ENCODE results near the gene KANSL1.

KANSL1 gene

DNA sequence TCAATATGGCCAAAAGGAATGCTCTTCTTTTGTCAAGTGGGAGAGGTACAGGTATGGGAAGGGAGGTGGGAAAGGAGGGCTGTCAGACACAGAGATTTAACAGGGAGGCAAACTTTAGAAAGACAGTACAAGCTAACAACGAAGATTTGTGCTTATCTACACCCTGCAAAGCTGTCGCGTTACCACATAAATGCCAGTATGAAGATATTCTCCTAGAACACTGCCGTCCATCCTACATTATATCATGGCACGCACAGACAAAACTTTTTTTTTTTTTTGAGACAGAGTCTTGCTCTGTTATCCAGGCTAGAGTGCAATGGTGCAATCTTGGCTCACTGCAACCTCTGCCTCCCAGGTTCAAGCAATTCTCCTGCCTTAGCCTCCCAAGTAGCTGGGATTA, 143.6 kb downstream of the KANSL1 start:
- H3K36me3 ChIP-seq (replicated peaks; ENCODE audit: insufficient read depth, low read length), result 0 out of 2 replicates have a peak, but pooled peaks cover 4% of the 10 kb centered on the region

DNA sequence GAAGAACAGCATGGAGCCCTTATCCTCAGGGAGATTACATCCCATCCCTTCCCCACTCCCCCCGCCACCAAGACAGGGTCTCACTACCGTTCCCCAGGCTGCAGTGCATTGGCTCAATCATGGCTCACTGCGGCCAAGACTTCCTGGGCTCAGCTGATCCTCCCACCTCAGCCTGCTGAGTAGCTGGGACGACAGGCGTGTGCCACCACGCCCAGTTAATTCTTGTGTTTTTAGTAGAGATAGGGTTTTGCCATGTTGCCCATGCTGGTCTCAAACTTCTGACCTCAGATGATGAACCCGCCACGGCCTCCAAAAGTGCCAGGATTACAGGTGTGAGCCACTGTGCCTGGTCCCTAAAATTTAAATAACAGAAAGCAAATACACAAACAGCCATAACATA, 145.4 kb downstream of the KANSL1 start:
- no peaks in the 10 kb centered on the region for H3K9me2 ChIP-seq (replicated peaks; ENCODE audit: insufficient read depth, low read length)
- no peaks in the 10 kb centered on the region for H3K9me3 ChIP-seq (replicated peaks; ENCODE audit: insufficient read depth, low read length)
- no peak overlapping the region for H3K4me2 ChIP-seq (ENCODE audit: low read depth, low read length)
- no peaks in the 10 kb centered on the region for H3F3A ChIP-seq (ENCODE audit: insufficient read depth, low read length)
- no peaks in the 10 kb centered on the region for H4K20me1 ChIP-seq (ENCODE audit: insufficient read depth, low read length)
- H2AFZ ChIP-seq (ENCODE audit: low read length), result no peak overlapping the region
- no peaks in the 10 kb centered on the region for H3K27me3 ChIP-seq (replicated peaks; ENCODE audit: insufficient read depth, low read length)
- no peak overlapping the region for H3K27ac ChIP-seq (ENCODE audit: low read length)
- no peaks in the 10 kb centered on the region for H3K4me1 ChIP-seq (ENCODE audit: low read length)
- no peak overlapping the region for H3K9ac ChIP-seq (ENCODE audit: low read length)
- 0 out of 2 replicates have a peak, but pooled peaks cover 6% of the 10 kb centered on the region for H3K79me2 ChIP-seq (ENCODE audit: low read length)
- no peak overlapping the region for H3K4me3 ChIP-seq (ENCODE audit: low read length)
- DNase-seq, result no peak
- 0 out of 2 replicates have a peak, but pooled peaks cover 4% of the 10 kb centered on the region for H3K36me3 ChIP-seq (replicated peaks; ENCODE audit: insufficient read depth, low read length)
- TF ChIP-seq, protein P1, sequence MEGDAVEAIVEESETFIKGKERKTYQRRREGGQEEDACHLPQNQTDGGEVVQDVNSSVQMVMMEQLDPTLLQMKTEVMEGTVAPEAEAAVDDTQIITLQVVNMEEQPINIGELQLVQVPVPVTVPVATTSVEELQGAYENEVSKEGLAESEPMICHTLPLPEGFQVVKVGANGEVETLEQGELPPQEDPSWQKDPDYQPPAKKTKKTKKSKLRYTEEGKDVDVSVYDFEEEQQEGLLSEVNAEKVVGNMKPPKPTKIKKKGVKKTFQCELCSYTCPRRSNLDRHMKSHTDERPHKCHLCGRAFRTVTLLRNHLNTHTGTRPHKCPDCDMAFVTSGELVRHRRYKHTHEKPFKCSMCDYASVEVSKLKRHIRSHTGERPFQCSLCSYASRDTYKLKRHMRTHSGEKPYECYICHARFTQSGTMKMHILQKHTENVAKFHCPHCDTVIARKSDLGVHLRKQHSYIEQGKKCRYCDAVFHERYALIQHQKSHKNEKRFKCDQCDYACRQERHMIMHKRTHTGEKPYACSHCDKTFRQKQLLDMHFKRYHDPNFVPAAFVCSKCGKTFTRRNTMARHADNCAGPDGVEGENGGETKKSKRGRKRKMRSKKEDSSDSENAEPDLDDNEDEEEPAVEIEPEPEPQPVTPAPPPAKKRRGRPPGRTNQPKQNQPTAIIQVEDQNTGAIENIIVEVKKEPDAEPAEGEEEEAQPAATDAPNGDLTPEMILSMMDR (IDR thresholded peaks at IDR 0.05; ENCODE audit: low read length), result no peak
- TF ChIP-seq EZH2phosphoT487 (IDR thresholded peaks at IDR 0.05; ENCODE audit: low read length) (no peak), EZH2 (optimal IDR thresholded peaks at IDR 0.05; ENCODE audit: low read depth, low read length) (no peak)

More for the DNA sequence above, 143.6 kb downstream of the KANSL1 start:
- no peaks in the 10 kb centered on the region for H3K9me3 ChIP-seq (replicated peaks; ENCODE audit: insufficient read depth, low read length)
- H3K4me2 ChIP-seq (ENCODE audit: low read depth, low read length), result no peak overlapping the region
- no peaks in the 10 kb centered on the region for H3K9me2 ChIP-seq (replicated peaks; ENCODE audit: insufficient read depth, low read length)
- H2AFZ ChIP-seq (ENCODE audit: low read length), result no peak overlapping the region
- no peak overlapping the region for H3K9ac ChIP-seq (ENCODE audit: low read length)
- no peak overlapping the region for H3K27ac ChIP-seq (ENCODE audit: low read length)
- TF ChIP-seq EZH2 (optimal IDR thresholded peaks at IDR 0.05; ENCODE audit: low read depth, low read length), result no peak
- TF ChIP-seq EZH2phosphoT487 (IDR thresholded peaks at IDR 0.05; ENCODE audit: low read length), result no peak
- TF ChIP-seq, protein P1 (IDR thresholded peaks at IDR 0.05; ENCODE audit: low read length), result no peak
- H3K27me3 ChIP-seq (replicated peaks; ENCODE audit: insufficient read depth, low read length), result no peaks in the 10 kb centered on the region
- no peaks in the 10 kb centered on the region for H3K4me1 ChIP-seq (ENCODE audit: low read length)
- no peaks in the 10 kb centered on the region for H3F3A ChIP-seq (ENCODE audit: insufficient read depth, low read length)
- H3K79me2 ChIP-seq (ENCODE audit: low read length), result no peaks in the 10 kb centered on the region
- no peak overlapping the region for H3K4me3 ChIP-seq (ENCODE audit: low read length)
- DNase-seq, result no peak
- H4K20me1 ChIP-seq (ENCODE audit: insufficient read depth, low read length), result no peaks in the 10 kb centered on the region

DNA sequence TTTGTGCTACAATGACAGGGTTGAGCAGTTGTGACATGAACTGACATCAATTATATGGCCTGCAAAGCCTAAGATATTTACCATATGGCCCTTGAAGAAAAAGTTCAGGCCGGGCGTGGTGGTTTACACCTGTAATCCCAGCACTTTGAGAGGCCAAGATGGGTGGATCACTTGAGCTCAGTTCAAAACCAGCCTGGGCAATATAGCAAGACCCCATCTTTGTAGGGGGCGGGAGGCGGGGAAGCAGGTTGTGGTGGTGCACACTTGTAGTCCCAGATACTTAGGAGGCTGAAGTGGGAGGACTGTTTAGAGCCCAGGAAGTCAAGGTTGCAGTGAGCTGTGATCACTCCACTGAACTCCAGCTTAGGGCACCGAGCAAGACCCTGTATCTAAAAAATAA, 145.8 kb downstream of the KANSL1 start:
- no peak for TF ChIP-seq EZH2phosphoT487 (IDR thresholded peaks at IDR 0.05; ENCODE audit: low read length)
- TF ChIP-seq EZH2 (optimal IDR thresholded peaks at IDR 0.05; ENCODE audit: low read depth, low read length), result no peak
- TF ChIP-seq, protein P1 (IDR thresholded peaks at IDR 0.05; ENCODE audit: low read length), result no peak
- Histone ChIP-seq H3K9ac (ENCODE audit: low read length) (no peak overlapping the region), H3K4me2 (ENCODE audit: low read depth, low read length) (no peak overlapping the region), H2AFZ (ENCODE audit: low read length) (no peak overlapping the region), H3K79me2 (ENCODE audit: low read length) (0 out of 2 replicates have a peak, but pooled peaks cover 6% of the 10 kb centered on the region), H4K20me1 (ENCODE audit: insufficient read depth, low read length) (no peaks in the 10 kb centered on the region), H3K27me3 (replicated peaks; ENCODE audit: insufficient read depth, low read length) (no peaks in the 10 kb centered on the region), H3K4me1 (ENCODE audit: low read length) (no peaks in the 10 kb centered on the region), H3K36me3 (replicated peaks; ENCODE audit: insufficient read depth, low read length) (0 out of 2 replicates have a peak, but pooled peaks cover 4% of the 10 kb centered on the region), H3K27ac (ENCODE audit: low read length) (no peak overlapping the region), H3K9me3 (replicated peaks; ENCODE audit: insufficient read depth, low read length) (no peaks in the 10 kb centered on the region), H3K9me2 (replicated peaks; ENCODE audit: insufficient read depth, low read length) (no peaks in the 10 kb centered on the region), H3K4me3 (ENCODE audit: low read length) (no peak overlapping the region), H3F3A (ENCODE audit: insufficient read depth, low read length) (no peaks in the 10 kb centered on the region)
- DNase-seq, result no peak
